ENCODE measurements around the gene GLP2R.

DNA sequence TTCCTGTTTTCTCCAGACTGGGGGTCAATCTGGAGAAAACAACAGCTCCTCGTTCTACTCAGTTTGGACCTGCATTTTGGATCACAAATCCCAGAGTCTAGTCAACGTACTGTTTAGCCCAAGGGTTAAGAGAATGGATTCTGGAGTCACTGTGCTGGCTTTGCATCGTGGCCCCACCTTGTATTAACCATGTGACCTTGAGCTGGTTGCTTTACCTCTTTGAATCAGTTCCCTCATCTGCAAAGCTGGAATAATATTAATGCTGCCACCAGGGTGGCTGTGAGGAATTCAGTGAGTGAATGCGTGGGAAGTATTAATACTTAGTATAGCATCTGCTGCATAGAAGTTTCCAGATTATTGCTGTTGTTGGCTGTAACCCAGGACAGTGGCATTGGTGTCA lies 23.0 kb upstream of the GLP2R start:
- TF ChIP-seq CTCF (conservative IDR thresholded peaks at IDR 0.05; ENCODE audit: low read length) (no peak), EZH2phosphoT487 (IDR thresholded peaks at IDR 0.05; ENCODE audit: borderline replicate concordance, low read depth, low read length) (no peak)
